Measurements from ENCODE around the gene TAAR5.
"Not testable (repeated sequence)": the region's sequence is repeated elsewhere in the genome, so short reads cannot be mapped to it uniquely, and the experiment has no call there.

The TAAR5 gene

DNA sequence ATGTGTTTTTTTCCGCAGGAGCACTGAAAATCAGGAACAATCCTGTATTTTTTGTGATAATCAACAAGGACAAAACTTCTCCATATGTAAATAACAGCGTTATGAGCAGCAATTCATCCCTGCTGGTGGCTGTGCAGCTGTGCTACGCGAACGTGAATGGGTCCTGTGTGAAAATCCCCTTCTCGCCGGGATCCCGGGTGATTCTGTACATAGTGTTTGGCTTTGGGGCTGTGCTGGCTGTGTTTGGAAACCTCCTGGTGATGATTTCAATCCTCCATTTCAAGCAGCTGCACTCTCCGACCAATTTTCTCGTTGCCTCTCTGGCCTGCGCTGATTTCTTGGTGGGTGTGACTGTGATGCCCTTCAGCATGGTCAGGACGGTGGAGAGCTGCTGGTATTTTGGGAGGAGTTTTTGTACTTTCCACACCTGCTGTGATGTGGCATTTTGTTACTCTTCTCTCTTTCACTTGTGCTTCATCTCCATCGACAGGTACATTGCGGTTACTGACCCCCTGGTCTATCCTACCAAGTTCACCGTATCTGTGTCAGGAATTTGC is 19.2 kb downstream of the TAAR5 start, which contains the start of gene TAAR6:
Gene TAAR6, plus strand, starts transcription at position 102 of the 557 bp plus-strand sequence. Its CDS starts 0 bp downstream, at position 102.
- no peak for DNase-seq (ENCODE audit: low read depth)

DNA sequence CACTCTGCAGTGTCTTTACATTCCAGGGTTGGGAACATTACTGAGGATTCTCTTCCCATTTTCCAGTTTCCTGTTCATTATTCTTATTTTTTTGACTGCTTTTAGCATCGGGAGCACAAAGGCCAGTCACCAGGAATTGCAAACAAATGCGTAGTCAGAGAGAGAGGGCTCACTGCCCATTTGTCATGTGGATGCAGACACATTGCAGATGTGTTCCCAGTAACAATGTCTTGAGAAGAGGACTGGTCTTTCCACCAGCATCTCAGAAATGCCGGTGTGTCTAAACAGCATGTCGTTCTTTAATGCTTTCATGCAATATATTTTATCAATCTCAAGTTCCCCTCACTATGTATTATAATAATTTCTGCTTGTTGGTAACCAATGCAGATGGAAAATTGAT is 20.4 kb downstream of the TAAR5 start:
- no peak for DNase-seq (ENCODE audit: low read depth)

DNA sequence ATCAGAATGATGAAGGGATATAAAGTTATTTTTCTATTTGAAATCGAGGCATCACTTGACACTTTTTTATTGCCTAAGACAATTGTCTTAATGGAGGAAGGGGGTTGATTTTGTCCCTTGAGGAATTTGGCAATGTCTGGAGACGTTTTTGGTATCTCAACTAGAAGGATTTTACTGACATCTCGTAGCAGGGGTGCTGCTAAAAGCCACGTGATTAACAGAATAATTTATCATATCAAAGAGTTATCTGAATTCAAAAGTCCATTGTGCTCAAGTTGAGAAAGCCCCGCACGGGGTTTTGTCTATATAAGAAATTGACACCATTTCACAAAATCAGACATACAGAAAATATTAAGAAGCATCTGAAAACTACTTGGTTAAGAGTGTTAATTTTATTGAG is 20.9 kb downstream of the TAAR5 start:
- DNase-seq (ENCODE audit: low read depth): no peak

DNA sequence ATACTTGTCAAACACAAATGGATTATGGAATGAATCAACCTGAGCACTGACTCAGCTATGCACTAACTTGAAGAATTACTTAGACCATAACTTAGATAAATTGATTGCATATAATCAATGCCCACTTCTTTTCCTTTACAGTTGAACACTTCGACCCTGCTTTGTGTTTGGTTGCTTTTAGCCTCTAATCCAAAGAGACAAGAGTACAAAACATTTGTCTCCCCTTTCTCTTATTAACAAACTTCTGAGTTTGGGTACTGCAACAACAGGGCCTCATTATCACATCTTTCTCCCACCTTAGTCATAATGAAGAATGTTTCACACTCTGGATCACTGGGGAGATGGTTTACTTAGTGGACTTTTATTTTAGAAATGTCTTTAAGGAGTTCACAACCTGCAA is 22.0 kb downstream of the TAAR5 start:
- no peak for DNase-seq (ENCODE audit: low read depth)

DNA sequence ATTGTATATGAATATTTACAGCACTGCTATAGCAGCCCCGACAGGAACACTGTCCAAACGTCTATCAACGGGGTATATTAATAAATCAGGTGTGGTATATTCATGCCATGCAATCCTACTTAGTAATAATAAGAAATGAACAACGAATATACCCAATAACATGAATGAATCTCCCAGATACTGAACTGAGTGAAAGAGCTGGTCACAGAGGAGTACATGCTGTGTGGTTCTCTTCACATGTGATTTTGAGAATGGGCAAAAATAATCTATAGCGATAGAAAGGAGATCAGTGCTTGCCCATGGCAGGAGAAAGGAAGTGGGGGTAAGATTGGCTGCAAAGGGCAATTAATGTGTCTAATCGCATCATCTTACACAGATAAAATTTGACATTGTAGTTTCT is 23.1 kb downstream of the TAAR5 start:
- no peak for DNase-seq (ENCODE audit: low read depth)

DNA sequence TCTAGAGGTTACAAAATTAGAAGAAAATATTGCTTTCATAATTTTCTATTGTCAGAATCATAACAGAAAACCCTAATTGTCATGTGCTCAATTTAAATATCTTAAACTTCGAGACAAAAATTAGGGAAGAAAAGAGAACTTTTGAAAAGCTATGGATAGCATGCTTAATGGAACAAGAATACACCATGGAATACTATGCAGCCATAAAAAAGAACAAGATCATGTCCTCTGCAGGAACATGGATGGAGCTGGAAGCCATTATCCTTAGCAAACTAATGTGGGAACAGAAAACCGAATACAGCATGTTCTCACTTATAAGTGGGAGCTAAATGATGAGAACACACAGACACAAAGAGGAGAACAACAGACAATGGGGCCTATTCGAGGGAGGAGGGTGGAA is 29.5 kb downstream of the TAAR5 start:
- DNase-seq (ENCODE audit: low read depth): not testable (repeated sequence)

DNA sequence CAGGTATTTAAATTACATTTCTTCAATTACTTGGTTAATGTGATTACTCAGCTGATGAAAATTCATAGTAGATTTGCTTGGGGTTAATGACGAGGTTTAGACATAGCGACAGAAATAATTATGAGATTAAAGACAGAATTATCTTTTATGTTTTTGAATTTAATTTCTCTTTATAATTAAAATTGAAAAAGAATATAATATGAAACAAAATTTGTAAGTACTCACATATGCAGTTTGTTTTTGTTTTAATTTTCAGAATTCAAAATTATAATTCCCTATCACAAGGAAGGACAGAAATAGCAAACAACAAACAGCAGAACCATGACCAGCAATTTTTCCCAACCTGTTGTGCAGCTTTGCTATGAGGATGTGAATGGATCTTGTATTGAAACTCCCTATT is 37.2 kb downstream of the TAAR5 start, which contains the start of gene TAAR8:
Gene TAAR8, plus strand, starts transcription at position 301 of the 400 bp plus-strand sequence. Its CDS starts 21 bp downstream, at position 322.
- DNase-seq (ENCODE audit: low read depth): no peak

DNA sequence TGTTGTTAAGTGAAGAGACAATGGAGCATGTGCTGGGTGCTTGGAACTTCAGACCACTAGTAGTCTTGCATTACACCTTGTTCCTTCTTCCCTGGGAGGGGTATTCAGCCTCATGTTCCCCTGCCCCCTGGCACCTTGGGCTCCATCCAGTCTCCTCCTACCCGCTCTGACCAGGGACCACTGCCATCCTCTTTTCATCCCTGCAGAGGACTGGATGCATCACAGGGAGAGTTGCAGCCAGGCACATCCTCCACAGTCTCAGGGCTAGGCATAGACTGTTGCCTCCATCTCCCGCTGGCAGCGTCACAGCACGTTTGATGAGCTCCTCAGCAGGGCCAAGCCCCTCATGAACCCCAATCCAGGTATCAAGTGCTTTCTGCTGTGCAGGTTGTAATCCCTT is 38.3 kb downstream of the TAAR5 start:
- no peak for DNase-seq (ENCODE audit: low read depth)

DNA sequence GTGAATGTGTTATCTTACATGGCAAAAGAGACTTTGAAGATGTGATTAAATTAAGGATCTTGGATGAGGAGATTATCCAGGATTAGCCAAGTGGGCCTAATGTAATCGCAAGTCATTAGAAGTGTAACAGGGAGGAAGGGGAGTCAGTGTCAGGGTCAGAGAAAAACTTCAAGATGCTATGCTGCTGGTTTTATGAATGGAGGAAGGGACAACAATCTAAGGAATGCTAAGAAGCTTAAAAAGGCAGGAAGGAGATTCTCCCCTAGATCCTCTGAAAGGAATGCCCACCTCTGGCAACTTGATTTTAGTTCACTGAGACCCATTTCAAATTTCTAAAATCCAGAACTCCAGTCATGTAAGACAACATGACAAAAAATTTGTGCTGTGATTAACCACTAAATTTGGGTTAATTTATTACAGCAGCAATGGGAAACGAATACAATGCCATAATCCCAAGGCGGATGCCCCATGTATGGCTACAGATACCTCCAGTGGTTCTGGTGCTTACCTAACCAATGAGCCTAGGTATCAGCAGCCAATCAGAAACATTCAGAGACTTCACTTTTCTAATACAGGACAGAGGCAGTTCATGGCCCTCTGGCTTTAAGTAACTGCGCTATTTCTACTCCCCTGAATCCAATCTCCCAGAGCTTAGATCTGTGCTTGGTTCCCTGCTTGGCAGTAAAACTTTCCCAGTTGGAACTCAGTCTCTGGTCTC is 40.6 kb downstream of the TAAR5 start:
- DNase-seq (ENCODE audit: low read depth): no peak

DNA sequence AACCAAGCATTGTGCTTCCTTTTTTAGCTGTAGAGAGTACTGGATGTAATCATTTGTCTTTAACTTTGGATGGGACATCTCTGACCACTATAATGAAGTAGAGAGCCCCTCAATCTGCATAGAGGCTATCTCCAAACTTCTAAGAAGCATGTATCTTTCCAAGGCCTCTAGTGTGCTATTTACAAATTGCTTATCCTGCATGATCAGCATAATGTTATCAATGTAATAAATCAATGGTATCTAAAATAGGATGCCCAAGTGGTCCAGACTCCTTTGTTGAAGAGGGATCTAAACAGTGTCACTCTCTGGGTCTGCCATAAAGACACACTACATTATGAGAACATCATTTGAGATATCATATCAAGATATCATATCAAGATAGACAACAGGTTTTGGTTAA is 44.7 kb downstream of the TAAR5 start:
- DNase-seq (ENCODE audit: low read depth): no peak
